ENCODE data around the gene DDX43.
A peak's percentile ranks its signal among the peaks of the same experiment; 100 is the strongest.
"Not testable (repeated sequence)": the region's sequence is repeated elsewhere in the genome, so short reads cannot be mapped to it uniquely, and the experiment has no call there.

Gene DDX43

GRCh38 chr6:73388800-73389512, 5.7 kb upstream of the DDX43 start:
- DNase-seq (ENCODE audit: low spot score) = peak; percentile 35

GRCh38 chr6:73389854-73390253, 4.8 kb upstream of the DDX43 start:
- no peak for DNase-seq (ENCODE audit: low spot score)

- no peak for DNase-seq (ENCODE audit: low spot score)
Measured at GRCh38 chr6:73391675-73392074, 3.0 kb upstream of the DDX43 start.

GRCh38 chr6:73392188-73392587, 2.4 kb upstream of the DDX43 start:
- DNase-seq (ENCODE audit: low spot score) = not testable (repeated sequence)

GRCh38 chr6:73393278-73393677, 1.4 kb upstream of the DDX43 start:
- DNase-seq (ENCODE audit: low spot score) = no peak

GRCh38 chr6:73395875-73396274, 1.2 kb downstream of the DDX43 start:
- DNase-seq (ENCODE audit: low spot score) = no peak

- no peak for DNase-seq (ENCODE audit: low spot score)
Measured at GRCh38 chr6:73400656-73401055, 6.0 kb downstream of the DDX43 start.

GRCh38 chr6:73409395-73409794, 14.8 kb downstream of the DDX43 start:
- DNase-seq (ENCODE audit: low spot score) = no peak

GRCh38 chr6:73413102-73413501, 18.5 kb downstream of the DDX43 start:
- no peak for DNase-seq (ENCODE audit: low spot score)

GRCh38 chr6:73418081-73418741, 23.6 kb downstream of the DDX43 start:
- DNase-seq (ENCODE audit: low spot score) = no peak

GRCh38 chr6:73421534-73421933, 26.9 kb downstream of the DDX43 start:
- DNase-seq (ENCODE audit: low spot score) = no peak

GRCh38 chr6:73435236-73435635, 40.6 kb downstream of the DDX43 start:
- no peak for DNase-seq (ENCODE audit: low spot score)

GRCh38 chr6:73443555-73443954, 48.9 kb downstream of the DDX43 start:
- DNase-seq (ENCODE audit: low spot score) = no peak

GRCh38 chr6:73451223-73452106, 56.8 kb downstream of the DDX43 start:
- peak; percentile 40 for DNase-seq (ENCODE audit: low spot score)

- DNase-seq (ENCODE audit: low spot score) = no peak
Measured at GRCh38 chr6:73452107-73452461, 57.5 kb downstream of the DDX43 start, which contains the start of gene CGAS. Gene CGAS (minus strand): TSS chr6:73452297. CDS start chr6:73452181, 116 bp downstream.

- DNase-seq (ENCODE audit: low spot score) = no peak
Measured at GRCh38 chr6:73455865-73456629, 61.4 kb downstream of the DDX43 start.

- not testable (repeated sequence) for DNase-seq (ENCODE audit: low spot score)
Measured at GRCh38 chr6:73459474-73459873, 64.8 kb downstream of the DDX43 start.

- no peak for DNase-seq (ENCODE audit: low spot score)
Measured at GRCh38 chr6:73460056-73460455, 65.4 kb downstream of the DDX43 start.

- DNase-seq (ENCODE audit: low spot score) = peak; percentile 90
Measured at GRCh38 chr6:73461537-73462350, 67.1 kb downstream of the DDX43 start, which contains the start of gene MTO1. Gene MTO1 (plus strand): TSS chr6:73461737. CDS start chr6:73461855, 118 bp downstream.
